ENCODE measurements around the gene DLX3. TPM values are rescaled to one million over a fixed set of nuclear protein-coding genes. Genes with fewer than 3 reads are reported as not detected.

DLX3 gene
- polyA plus RNA-seq, 1 of the 3 experiments (the other 2 are of a cell fraction) = not detected

DNA sequence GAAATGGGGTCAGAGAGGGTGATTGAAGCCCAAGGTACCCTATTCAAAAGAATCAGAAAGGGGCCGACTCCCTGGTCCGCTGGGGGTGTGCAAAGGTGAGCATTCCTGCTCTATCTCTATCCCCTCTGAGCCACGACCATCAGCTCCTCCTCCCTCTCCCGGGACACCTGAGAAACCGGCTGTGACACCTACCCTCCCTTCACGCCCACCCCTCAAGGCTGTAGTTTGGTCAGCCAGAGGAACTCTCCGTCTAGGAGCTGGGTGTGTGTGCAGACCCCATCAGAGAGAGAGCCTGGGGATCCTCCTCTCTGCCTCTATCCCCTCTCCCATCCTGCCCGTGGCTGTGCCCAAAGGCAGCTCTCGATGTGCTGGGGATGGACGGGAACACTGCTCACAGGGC lies 53.6 kb downstream of the DLX3 start:
- no peaks in the 10 kb centered on the region for H4K20me1 ChIP-seq (ENCODE audit: insufficient read depth)
- TF ChIP-seq, protein P1, sequence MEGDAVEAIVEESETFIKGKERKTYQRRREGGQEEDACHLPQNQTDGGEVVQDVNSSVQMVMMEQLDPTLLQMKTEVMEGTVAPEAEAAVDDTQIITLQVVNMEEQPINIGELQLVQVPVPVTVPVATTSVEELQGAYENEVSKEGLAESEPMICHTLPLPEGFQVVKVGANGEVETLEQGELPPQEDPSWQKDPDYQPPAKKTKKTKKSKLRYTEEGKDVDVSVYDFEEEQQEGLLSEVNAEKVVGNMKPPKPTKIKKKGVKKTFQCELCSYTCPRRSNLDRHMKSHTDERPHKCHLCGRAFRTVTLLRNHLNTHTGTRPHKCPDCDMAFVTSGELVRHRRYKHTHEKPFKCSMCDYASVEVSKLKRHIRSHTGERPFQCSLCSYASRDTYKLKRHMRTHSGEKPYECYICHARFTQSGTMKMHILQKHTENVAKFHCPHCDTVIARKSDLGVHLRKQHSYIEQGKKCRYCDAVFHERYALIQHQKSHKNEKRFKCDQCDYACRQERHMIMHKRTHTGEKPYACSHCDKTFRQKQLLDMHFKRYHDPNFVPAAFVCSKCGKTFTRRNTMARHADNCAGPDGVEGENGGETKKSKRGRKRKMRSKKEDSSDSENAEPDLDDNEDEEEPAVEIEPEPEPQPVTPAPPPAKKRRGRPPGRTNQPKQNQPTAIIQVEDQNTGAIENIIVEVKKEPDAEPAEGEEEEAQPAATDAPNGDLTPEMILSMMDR (IDR thresholded peaks at IDR 0.05) = no peak
- TF ChIP-seq RFX5 (IDR thresholded peaks at IDR 0.05; ENCODE audit: low read length) (no peak), NFIC (IDR thresholded peaks at IDR 0.05; ENCODE audit: borderline replicate concordance) (no peak), PBX3 (IDR thresholded peaks at IDR 0.05) (no peak), FOXM1 (IDR thresholded peaks at IDR 0.05; ENCODE audit: low read depth) (no peak), TCF12 (IDR thresholded peaks at IDR 0.05) (no peak), MEF2A (IDR thresholded peaks at IDR 0.05; ENCODE audit: borderline replicate concordance, low read depth) (no peak), FOSL2 (IDR thresholded peaks at IDR 0.05; ENCODE audit: borderline replicate concordance, low read depth) (no peak), SMC3 (IDR thresholded peaks at IDR 0.05; ENCODE audit: low read depth, low read length) (no peak), IRF3 (IDR thresholded peaks at IDR 0.05; ENCODE audit: low read depth, low read length) (no peak), TEAD4 (IDR thresholded peaks at IDR 0.05; ENCODE audit: borderline replicate concordance, insufficient read depth) (no peak), POLR2AphosphoS5 (IDR thresholded peaks at IDR 0.05; ENCODE audit: low read depth, low read length) (no peak), ELF1 (IDR thresholded peaks at IDR 0.05) (no peak), SIN3A (IDR thresholded peaks at IDR 0.05; ENCODE audit: borderline replicate concordance, low read depth, low read length) (no peak)
- TF ChIP-seq, protein P2, sequence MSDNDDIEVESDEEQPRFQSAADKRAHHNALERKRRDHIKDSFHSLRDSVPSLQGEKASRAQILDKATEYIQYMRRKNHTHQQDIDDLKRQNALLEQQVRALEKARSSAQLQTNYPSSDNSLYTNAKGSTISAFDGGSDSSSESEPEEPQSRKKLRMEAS (IDR thresholded peaks at IDR 0.05; ENCODE audit: low read depth) = no peak
- TF ChIP-seq, protein P3, sequence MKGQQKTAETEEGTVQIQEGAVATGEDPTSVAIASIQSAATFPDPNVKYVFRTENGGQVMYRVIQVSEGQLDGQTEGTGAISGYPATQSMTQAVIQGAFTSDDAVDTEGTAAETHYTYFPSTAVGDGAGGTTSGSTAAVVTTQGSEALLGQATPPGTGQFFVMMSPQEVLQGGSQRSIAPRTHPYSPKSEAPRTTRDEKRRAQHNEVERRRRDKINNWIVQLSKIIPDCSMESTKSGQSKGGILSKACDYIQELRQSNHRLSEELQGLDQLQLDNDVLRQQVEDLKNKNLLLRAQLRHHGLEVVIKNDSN (IDR thresholded peaks at IDR 0.05; ENCODE audit: borderline replicate concordance, low read depth) = no peak
- TF ChIP-seq, protein P4, sequence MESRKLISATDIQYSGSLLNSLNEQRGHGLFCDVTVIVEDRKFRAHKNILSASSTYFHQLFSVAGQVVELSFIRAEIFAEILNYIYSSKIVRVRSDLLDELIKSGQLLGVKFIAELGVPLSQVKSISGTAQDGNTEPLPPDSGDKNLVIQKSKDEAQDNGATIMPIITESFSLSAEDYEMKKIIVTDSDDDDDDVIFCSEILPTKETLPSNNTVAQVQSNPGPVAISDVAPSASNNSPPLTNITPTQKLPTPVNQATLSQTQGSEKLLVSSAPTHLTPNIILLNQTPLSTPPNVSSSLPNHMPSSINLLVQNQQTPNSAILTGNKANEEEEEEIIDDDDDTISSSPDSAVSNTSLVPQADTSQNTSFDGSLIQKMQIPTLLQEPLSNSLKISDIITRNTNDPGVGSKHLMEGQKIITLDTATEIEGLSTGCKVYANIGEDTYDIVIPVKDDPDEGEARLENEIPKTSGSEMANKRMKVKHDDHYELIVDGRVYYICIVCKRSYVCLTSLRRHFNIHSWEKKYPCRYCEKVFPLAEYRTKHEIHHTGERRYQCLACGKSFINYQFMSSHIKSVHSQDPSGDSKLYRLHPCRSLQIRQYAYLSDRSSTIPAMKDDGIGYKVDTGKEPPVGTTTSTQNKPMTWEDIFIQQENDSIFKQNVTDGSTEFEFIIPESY (IDR thresholded peaks at IDR 0.05; ENCODE audit: borderline replicate concordance, low read depth) = no peak
- no peak overlapping the region for H3K4me2 ChIP-seq
- no peaks in the 10 kb centered on the region for H3K36me3 ChIP-seq (replicated peaks in 1 of 2; ENCODE audit: control insufficient read depth in 1 of 2, insufficient read depth in 2 of 2, low read length in 1 of 2)
- ChIA-PET CTCF (interaction anchor here (0.6 to 55.0 kb wide), 9 partner anchors 7 to 458 kb away, joined by 3 to 1225 read pairs (median 4); partner anchors contain the start of gene DLX3), POLR2A (no interaction called here)
- no peaks in the 10 kb centered on the region for H3K9me3 ChIP-seq
- H3K4me3 ChIP-seq (ENCODE audit: low read depth in 2 of 2, low read length in 1 of 2) = no peak overlapping the region
- no peaks in the 10 kb centered on the region for H3K79me2 ChIP-seq (ENCODE audit: insufficient read depth)
- H3K9ac ChIP-seq = no peak overlapping the region
- WGBS (ENCODE audit: low lambda C conversion rate) = 17% methylated on average over 10 of the region's 10 CpGs
- no peaks in the 10 kb centered on the region for H3K4me1 ChIP-seq (ENCODE audit: control insufficient read depth in 1 of 2, insufficient read depth in 2 of 2, low read depth in 1 of 2, low read length in 1 of 2)
- H3K9me2 ChIP-seq = no peaks in the 10 kb centered on the region
- peaks cover 95% of the 10 kb centered on the region for H3K27me3 ChIP-seq (ENCODE audit: insufficient read depth)
- H3F3A ChIP-seq (replicated peaks; ENCODE audit: insufficient read depth) = no peaks in the 10 kb centered on the region
- no peak overlapping the region for H2AFZ ChIP-seq (ENCODE audit: low read depth)
- no peak overlapping the region for H3K27ac ChIP-seq (ENCODE audit: low read depth in 2 of 2, low read length in 1 of 2)
- DNase-seq = no peak

Small RNA genes lying within 50 kb of the gene (small RNA-seq; reads per million reads assigned to genes)
- gene RNU6-1313P = 0 reads per million in 7 experiments

Other genes starting within 250 kb of the DLX3 start
- gene FAM117A, start 231.1 kb downstream of the DLX3 start, polyA plus RNA-seq (2012; rRNA removed) = 7.8 and 9.0 TPM in 2 replicates
- gene KAT7, start 206.5 kb downstream of the DLX3 start, polyA plus RNA-seq (2012; rRNA removed) = 18.5 and 20.2 TPM in 2 replicates
- gene TAC4, start 147.2 kb downstream of the DLX3 start, polyA plus RNA-seq (2012; rRNA removed) = not detected in 2 replicates
- 0.03 and 0.10 TPM in 2 replicates for gene DLX4, start 26.0 kb downstream of the DLX3 start, polyA plus RNA-seq (2012; rRNA removed)
- gene ITGA3, start 60.9 kb upstream of the DLX3 start, polyA plus RNA-seq (2012; rRNA removed) = 543 and 766 TPM in 2 replicates
- gene PDK2, start 100.1 kb upstream of the DLX3 start, polyA plus RNA-seq (2012; rRNA removed) = 96.1 and 124 TPM in 2 replicates
- gene SAMD14, start 134.9 kb upstream of the DLX3 start, polyA plus RNA-seq (2012; rRNA removed) = 2.8 and 3.4 TPM in 2 replicates
- 26.9 and 35.2 TPM in 2 replicates for gene PPP1R9B, start 155.5 kb upstream of the DLX3 start, polyA plus RNA-seq (2012; rRNA removed)
- 0.29 TPM in 1 of 2 replicates, not detected in the other for gene SGCA, start 170.8 kb upstream of the DLX3 start, polyA plus RNA-seq (2012; rRNA removed)
- 265 and 1,461 TPM in 2 replicates for gene COL1A1, start 206.4 kb upstream of the DLX3 start, polyA plus RNA-seq (2012; rRNA removed)